GM19240 (cell line): Measurements from ENCODE around the gene CACNA1F.
A peak's percentile ranks its signal among the peaks of the same experiment; 100 is the strongest.
"Not testable (repeated sequence)": the region's sequence is repeated elsewhere in the genome, so short reads cannot be mapped to it uniquely, and the experiment has no call there.

Source experiments
- DNase-seq: peaks from one replicate; pipeline ENCODE4 v3.0.0; 2011; ENCODE audit warnings: low spot score; ENCODE audit not compliant: insufficient read length

CACNA1F gene

DNA sequence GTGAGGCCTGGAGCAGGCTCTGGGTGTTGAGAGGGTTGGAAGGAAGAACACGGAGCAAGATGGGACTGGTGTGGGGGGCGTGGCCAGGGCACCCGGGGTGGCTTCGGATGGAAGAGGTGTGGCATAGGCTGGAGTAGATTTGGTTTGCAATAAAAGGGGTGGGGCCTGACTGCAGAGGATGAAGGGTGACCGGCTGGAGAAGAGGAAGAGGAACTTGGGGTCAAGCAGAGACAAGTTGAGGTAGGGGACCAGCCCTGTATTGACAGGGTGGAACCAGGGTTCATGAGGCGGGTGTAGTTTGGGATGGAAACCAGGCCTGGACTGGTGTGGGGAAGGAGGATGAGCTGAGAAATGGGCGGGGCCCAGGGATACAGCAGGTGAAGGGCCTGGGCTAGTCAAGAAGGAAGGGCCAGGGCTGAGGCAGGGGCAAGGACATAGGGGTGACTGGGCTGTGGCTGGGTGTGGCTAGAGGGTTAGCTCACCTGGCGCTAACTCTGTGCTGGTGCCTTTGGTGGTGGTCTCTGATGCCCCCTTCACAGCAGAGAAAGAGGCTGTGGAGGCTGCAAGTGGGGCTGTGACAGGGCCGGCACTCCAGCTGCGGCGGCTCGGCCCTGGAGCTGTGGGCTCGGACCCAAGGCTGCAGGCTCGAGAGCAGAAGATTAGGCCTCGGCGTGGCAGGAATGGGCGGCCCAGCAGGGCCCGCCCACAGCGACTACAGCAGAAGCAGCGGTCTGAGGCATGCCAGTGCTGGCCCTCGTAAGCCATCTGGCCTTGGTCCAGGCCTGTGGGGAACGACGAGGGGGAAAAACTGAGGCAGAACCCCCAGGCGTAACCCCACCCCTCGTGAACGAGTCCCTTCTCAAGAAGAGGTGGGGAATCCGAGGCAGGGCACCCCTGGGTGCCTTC lies 56.5 kb downstream of the CACNA1F start:
- no peak for DNase-seq

DNA sequence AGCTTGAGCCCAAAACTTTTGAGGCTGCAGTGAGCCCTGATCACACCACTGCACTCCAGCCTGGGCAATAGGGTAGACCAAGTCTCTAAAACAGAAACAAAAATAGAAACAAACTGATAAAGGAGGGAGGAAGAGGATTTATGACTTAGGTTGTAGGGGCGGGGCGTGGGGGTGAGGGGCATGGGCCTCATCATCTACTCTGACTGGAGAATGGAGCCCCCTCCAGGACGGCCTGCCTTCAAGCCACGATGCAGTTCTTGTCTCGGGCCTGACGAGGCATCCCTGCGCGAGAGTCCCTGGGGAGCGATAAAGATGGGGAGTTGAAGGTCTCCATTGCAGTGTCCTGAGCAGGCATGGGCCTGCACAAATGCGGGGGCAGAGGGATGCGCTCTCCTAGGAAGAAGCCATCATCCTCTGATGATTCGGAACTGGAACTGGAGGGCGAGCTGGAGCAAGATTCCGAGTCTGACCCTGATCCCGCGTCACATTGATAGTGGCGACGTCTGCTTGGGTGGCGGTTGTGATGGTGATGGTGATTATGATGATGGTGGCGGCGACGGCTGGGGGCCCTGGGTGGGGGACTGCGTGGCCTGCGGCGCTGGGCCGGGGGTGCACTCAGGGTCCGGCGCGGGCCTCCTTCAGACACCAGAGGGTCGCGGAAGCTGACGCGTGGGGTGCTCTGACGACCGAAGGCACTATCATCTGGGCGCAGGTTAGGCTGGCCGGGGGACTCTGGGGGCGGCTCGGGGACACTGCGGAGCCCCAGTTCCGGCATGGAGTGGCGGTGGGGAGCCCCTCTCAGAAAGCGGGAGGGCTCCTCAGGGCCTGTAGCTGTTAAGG lies 57.5 kb downstream of the CACNA1F start:
- no peak for DNase-seq

DNA sequence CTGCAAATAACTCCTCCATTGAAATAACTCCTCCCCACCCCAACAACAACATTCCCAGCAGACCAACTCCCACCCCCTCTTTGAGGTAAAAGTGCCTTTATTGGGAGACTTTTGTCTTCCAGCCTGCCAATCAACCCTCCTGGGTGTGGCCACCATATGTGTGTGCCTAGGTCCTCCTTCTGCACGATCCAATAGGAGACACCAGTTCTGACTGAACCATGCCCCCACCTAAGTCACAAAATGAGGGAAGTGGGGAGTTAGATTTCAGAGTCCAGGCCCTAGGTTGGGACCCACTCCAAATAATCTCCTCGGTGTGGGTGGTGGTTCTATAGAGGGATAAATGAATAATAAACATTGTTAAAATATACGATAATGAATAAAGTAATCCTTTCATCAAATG lies 58.4 kb downstream of the CACNA1F start:
- DNase-seq: no peak

DNA sequence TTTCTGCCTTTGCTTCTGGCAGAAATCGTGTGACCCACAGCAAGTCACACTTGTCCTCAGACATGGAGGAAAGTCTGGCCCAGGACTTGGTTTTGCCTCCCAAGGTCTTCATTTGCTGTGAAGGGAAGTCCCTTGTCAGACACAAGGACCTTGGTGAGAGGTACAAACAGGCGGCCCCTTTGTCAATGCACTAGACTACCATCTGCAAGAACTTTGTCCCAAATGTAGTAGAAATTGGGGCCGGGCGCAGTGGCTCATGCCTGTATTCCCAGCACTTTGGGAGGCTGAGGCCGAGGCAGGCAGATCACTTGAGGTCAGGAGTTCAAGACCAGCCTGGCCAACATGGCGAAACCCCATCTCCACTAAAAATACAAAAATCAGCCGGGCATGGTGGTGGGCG lies 59.6 kb downstream of the CACNA1F start:
- DNase-seq: not testable (repeated sequence)

DNA sequence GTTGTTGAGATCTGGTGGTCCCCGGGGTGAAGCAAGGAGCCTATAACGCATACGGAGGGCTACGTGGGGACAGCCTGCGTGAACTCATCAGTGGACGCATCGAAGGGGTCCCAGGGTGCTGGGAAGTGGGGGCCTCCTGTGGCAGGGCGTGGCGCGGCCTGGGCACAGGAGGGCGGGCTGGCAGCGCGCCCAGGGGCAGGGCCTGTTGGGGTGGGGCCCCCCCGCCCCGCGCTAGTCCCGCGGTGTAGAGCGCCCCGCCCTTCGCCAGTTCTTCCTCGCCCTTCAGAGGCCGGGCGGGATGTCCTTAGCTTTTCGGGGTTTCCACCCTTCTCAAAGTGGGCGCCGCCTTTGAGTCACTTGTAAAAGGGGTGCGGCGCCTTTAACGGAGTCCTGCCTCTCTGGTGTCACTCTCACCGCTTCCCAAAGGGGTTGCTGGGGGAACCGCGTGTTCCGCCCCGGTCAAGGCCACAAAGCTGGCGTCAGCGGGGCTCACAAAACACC lies 60.8 kb downstream of the CACNA1F start:
- no peak for DNase-seq

DNA sequence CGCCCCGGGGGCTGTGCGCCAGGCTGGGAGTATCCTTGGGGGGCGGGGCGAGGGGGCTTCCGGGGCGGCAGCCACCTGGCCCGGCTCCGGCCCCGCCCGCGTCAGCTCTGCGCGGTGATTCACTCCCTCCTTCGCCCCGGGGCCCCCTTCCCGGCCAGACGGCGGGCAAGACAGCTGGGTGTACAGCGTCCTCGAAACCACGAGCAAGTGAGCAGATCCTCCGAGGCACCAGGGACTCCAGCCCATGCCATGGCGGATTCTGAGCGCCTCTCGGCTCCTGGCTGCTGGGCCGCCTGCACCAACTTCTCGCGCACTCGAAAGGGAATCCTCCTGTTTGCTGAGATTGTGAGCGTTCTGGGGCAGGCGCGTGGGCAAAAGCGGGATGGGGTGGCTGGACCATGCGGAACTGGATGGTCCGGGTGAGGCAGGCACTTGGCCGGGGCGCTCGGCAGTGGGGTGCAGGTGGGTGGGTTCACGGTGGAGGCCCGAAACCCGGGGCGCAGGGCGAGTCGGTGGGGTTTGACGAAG lies 61.3 kb downstream of the CACNA1F start, which contains the start of gene PLP2:
PLP2 (plus strand) TSS at position 147 of the 528 bp plus-strand sequence; CDS start at position 250, 103 bp downstream.
- no peak for DNase-seq

DNA sequence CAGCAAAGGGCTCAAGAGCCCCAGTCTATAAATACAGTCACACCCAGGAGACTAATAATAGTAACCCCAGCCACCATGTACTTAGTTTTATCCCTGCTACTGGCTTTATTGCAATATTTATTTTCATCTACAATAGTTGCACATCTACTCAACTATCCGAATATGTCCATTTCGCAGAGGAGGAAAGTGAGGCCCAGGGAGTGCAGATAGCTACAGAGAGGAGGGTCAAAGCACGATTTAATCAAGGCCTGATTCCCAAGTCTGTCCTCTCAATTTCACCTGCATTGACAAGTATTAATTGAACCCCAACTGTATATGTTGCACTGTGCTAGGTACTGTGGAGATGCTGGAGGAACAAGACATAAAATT lies 65.4 kb downstream of the CACNA1F start:
- DNase-seq: no peak

DNA sequence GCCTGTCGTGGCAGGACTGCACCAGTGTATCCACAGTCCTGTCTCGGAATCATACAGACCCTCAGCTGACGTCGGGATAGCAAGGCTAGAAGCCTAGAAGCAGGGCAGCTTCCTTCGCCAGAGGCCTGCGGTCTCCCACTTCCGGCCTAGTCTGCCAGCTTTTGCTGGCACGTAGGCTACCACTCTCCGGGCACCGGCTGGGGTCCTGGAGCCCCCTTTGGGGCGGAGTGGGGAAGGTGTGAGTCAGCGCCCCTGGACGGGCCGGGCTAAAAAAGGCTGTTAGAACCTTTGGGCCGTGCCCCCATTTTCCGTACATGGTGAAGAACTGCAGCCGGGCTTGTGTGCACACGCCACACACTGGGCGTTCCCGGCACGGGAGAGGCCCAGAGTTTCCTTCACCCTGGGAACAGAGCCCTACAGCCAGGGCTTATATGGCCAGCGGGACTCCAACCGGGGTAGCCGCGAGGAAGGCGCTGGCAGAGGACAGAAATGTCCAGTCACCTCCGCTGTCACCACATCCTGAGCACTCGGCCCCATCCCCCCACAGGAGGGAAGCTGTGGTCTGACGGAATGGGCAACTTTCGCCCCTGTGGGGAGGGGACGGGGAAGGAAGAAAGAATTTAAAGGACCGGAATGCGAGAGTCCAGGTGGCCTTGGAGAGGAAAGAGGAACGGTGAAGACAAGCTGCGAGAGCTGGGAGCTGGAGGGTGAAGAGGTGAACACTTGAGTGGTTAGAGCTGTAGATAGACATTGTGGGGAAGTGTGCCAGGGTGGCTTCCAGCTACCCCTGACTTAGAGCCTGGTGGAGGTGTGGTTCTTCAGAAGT lies 66.0 kb downstream of the CACNA1F start:
- DNase-seq: no peak

DNA sequence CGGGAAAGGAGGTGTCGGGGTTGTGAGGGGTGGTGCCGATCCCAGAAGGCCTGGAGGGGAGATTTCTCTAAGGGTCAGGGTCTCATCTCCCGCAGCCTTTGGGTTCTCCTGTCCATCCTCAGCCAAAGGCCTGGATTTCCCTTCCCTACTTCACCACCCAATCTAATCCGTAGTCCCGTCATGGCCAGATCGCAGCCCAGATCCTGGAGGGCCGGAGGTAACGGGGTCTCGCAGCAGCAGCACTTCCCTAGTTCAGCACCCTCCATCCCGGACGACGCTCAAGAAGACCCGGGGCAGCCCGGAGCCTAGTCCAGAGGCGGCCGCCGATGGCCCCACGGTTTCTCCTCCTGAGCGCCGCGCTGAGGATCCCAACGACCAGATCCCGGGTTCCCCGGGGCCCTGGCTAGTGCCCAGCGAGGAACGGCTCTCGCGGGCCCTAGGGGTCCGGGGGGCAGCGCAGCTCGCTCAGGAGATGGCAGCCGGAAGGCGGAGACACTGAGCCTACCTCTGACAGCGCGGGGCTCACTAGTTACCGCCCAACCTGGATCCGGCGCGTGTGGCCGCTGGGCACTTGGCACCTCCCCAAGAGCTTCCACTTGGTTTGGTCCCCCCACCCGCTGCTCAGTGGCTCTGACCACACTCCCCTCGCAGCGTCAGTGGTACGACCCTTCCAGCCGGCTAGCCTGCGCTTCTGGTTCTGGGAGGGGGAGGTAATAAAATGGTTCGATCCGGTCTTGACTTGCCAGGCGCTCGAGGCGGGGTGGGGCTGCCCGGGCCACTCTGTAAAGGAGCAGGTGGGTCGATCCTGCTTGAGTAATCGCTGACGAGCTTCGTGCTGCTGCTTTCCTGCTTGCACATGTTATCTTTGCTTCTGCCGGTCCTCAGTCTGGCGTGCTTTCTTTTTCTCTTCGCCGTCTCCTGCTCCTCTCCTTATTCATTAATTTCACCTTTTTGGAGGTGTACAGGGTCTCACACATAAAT lies 66.9 kb downstream of the CACNA1F start:
- no peak for DNase-seq

DNA sequence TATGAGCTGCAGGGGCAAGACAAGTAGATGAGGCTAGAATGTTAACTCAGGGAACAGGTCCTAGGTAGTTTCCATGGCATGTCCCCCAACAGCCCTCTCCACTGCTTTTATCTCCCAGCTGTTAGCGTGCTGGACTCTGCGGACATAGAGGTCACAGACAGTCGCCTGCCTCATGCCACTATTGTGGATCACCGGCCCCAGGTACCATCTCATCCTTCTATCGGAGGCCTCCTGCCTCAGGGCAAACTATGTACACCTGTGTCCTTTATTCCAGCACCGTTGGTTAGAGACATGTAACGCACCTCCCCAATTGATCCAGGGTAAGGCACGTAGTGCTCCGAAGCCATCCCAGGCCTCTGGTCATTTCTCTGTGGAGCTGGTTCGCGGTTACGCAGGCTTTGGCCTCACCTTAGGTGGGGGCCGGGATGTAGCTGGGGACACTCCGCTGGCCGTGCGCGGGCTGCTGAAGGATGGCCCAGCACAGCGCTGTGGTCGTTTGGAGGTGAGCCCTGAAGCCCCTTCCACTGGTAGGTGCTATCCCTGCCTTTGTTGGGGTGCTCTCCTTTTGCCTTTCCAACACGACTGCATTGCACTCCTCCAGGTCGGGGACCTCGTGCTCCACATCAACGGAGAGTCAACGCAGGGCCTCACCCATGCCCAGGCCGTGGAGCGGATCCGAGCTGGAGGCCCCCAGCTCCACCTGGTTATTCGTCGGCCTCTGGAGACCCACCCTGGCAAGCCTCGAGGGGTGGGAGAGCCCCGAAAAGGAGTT lies 68.4 kb downstream of the CACNA1F start:
- DNase-seq: no peak

DNA sequence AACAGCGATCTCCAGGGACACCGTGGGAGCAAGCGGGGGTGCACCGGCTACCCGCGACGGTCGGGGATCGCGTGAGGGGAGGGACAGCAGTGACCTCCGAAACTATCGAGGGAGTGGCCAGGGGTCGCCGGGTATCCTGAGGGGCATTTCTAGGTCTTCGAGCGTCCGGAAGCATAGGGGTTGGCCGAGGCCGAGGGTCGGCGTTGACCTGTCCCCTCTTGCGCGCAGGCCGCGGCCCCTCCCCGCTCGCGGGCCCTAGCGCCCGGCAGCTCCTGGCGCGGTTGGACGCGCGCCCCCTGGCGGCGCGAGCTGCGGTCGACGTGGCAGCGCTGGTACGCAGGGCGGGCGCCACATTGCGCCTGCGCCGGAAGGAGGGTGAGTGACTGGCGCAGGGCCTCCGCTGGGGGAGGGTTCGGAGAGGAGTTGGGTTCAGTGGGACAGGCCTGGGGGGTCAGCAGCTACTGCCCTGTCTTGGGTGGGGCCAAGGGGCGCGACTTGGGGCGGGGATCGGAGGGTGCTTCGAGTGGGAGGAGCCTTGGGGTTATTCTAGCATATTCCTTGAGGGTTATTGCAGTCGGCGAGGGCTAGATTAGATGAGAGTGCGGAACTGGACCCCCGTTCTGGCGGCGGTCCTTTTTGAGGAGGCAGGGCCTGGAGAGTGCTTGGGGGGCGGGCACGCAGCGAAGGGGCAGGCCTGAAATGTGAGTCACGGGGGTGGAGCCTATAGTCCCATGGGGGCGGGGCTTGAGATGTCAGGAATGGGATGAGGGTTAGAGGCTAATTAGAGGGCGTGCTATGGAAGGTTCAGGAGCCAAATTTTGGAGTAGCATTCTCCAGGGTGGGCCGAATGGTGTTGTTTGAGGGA lies 69.4 kb downstream of the CACNA1F start:
- DNase-seq: no peak

DNA sequence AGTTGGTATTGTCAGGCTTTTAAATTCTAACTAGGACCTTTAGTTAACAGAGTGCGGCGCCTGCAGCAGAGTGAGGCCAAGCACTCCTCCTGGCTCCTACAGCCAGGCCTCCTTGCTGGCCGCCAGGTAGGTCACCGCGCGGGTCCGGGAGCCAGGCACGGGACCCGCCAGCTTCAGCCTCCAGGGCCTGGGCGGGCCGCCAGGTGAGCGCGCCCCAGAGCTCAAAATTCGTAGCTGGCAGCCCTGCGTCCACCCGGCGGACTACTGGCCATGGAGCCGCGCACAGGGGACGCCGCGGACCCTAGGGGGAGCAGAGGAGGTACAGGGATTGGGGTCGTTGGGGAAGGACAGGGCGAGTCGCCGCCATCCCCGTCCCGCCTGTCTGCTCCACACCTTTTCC lies 70.5 kb downstream of the CACNA1F start, which contains the start of gene MAGIX:
MAGIX (plus strand) TSS at position 139 of the 400 bp plus-strand sequence; CDS start at position 271, 132 bp downstream.
- no peak for DNase-seq

DNA sequence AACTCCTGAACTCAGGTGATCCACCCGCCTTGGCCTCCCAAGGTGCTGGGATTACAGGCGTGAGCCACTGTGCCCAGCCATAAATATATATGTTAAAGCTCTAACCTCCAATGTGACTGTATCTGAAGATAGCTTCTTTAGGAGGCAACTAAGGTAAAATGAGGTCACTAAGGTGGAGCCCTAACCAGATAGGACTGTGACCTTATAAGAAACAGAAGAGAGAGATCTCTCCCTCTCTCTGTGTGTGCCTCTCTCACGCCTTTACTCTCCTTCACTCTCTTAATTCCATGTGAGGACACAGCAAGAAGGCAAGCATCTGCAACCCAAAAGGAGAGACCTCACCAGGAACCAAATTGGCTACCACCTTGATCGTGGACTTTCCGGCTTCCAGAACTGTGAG lies 71.5 kb downstream of the CACNA1F start:
- no peak for DNase-seq

DNA sequence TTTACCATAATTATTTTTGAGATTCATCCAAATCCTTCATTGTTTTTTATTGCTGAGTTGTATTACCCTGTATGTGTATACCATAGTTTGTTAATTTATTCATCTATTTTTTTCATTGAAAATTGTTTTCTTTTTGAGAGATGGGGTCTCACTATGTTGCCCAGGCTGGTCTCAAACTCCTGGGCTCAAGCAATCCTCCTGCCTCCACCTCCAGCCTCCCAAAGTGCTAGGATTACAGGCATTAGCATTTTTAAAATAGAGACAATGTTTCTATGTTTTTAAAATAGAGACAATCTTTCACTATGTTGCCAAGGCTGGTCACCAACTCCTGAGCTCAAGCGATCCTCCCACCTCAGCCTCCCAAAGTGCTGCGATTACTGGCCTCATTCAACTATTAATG lies 72.2 kb downstream of the CACNA1F start:
- DNase-seq: no peak

DNA sequence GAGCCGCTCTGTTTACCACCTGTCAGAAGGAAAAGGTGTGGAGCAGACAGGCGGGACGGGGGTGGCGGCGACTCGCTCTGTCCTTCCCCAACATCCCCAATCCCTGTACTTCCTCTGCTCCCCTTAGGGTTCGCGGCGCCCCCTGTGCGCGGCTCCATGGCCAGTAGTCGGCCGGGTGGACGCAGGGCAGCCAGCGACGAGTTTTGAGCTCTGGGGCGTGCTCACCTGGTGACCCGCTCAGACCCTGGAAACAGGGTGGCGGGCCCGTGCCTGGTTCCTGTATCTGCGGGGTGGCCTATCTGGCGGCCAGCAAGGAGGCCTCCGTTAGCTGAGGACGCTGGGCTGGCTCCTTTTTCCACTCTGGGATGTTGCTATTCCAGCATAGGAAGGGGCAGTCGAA lies 75.9 kb downstream of the CACNA1F start:
- no peak for DNase-seq

DNA sequence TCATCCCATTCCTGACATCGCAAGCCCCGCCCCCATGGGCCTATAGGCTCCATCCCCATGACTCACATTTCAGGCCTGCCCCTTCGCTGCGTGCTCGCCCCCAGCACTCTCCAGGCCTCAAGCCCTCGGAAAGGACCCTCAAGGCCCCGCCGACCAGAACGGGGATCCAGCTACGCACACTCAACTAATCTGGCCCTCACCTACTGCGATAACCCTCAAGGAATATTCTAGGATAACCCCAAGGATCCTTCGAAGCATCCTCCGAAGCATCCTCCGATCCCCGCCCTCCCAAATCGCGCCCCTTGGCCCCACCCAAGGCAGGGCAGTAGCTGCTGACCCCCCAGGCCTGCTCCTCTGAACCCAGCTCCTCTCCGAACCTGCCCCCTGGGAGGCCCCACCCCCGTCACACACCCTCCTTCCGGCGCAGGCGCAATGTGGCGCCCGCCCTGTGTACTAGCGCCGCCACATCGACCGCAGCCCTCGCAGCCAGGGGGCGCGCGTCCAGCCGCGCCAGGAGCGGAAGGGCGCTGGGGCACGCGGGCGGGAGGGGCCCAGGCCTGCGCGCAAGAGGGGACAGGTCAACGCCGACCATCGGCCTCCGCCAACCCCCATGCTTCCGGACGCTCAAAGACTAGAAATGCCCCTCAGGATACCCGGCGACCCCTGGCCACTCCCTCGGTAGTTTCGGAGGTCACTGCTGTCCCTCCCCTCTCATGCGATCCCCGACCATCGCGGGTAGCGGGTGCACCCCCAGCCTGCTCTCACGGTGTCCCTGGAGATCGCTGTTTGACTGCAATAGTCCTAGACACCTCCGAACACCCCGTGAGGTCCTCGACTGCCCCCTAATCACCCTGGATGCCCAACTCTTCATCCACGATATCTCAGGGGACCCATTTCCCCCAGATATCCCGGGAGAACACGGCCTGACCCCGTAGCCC lies 77.0 kb downstream of the CACNA1F start:
- peak; percentile 70 for DNase-seq
